LNCAP (cell line): ENCODE measurements around the gene ZFYVE21.

Experiments used
- TF ChIP-seq, protein P1 (sequence below): fragments of 450-650 bp; IDR thresholded peaks from 2 replicates; pipeline ENCODE4 v1.5.1; 2017; ENCODE audit warnings: mild to moderate bottlenecking

The ZFYVE21 gene

DNA sequence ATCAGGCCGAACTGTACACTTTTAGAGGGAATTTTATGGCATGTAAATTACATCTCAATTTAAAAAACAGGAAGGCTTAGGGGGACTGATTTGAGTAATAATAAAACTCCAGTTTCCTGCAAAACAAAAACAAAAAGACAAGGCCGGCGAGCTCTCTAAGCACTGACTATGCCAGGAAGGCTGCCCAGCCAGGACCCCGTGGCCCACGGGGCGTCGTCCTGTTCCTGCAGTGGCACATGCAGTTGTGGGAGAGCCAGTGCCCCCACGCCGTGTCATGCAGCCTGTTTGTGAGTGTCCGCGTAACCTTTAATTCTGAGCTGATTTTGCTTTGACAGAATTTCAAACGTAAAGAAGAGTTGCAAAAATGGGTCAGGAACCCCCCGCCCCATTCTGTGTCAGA lies 10.9 kb upstream of the ZFYVE21 start:
- TF ChIP-seq, protein P1, sequence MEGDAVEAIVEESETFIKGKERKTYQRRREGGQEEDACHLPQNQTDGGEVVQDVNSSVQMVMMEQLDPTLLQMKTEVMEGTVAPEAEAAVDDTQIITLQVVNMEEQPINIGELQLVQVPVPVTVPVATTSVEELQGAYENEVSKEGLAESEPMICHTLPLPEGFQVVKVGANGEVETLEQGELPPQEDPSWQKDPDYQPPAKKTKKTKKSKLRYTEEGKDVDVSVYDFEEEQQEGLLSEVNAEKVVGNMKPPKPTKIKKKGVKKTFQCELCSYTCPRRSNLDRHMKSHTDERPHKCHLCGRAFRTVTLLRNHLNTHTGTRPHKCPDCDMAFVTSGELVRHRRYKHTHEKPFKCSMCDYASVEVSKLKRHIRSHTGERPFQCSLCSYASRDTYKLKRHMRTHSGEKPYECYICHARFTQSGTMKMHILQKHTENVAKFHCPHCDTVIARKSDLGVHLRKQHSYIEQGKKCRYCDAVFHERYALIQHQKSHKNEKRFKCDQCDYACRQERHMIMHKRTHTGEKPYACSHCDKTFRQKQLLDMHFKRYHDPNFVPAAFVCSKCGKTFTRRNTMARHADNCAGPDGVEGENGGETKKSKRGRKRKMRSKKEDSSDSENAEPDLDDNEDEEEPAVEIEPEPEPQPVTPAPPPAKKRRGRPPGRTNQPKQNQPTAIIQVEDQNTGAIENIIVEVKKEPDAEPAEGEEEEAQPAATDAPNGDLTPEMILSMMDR = no peak

GRCh38 chr14:103705118-103705503 lies 10.5 kb upstream of the ZFYVE21 start:
- TF ChIP-seq, protein P1 = no peak

GRCh38 chr14:103705504-103706284 lies 9.9 kb upstream of the ZFYVE21 start:
- TF ChIP-seq, protein P1 = no peak

DNA sequence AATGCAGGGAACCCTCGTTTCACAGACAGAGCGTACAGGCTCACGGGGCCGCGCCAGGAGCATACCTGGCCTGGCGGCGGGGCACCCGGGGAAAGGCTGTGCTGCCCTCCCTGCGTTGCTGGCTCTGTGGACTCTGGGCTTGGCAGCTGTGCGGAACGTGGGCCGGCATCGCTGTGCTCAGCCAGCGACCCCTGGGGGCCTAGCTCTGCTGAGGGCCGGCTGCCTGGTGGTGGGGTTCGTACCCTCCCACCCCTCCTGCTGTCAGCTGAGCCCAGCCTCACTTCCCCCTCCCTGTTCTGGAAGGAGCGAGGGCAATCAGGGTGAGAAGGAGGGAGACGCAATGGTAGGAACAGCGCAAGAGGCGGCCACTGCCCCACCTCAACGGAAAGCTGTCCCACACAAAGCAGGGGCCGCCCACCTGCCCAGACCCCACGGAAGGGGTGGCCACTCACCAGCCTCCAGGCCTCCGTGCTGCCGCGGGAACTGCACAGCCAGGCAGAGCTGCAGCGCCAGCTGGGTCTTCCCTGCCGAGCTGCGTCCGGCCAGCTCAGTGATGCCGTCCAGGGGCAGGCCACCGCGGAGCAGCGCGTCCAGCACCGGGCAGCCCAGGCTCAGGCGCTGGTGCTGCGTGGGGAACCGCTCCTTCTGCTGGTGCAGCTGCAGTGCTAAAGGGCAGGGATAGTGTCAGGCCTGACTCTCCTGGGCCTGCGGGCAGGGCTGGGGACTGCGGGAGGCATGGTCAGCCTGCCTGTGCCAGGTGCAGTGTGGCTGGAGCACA lies 8.9 kb upstream of the ZFYVE21 start:
- TF ChIP-seq, protein P1 = no peak

DNA sequence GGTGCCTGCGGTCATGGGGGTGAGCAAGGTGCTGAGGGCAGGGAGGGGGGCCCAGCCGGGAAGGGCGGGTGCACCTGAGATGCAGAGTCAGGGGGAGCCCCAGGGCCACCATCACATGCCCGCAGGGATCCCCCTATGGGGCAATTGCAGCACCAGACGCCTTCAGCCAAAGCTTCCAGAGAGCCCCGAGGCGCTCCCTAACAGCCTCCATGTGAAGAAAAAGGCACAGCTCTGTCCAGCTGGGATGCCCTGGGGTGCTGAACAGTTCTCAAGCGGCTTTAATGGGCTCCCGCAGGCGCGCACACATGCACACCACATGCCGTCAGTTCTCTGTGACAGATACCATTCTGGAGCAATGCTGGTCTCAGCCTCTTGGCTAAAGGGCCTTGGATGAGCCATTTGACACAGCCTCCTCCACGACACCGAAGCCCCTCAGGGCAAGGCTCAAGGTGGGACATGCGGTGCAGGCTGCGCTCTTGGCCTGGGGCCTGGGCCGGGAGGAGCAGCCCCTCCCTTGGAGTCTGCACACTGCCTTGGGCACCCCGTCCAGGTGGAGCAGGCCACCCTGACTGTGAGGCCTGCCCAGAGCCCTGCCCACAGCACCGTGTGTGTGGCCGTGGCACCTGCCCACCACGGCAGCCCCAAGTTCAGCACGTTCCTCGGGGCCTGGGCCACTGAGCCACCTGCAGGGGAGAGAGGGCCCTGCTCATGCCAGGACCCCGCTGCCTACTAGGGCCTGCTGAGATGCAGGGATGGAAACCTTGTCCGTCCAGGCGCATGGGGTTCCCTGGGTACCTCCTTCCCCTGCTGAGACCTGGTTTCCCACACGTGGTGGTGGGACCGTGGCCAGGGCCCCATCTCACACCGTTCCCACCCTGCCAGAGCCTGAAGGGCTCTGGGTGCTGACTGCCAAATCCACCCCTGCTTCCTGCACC lies 8.0 kb upstream of the ZFYVE21 start:
- TF ChIP-seq, protein P1 = no peak

DNA sequence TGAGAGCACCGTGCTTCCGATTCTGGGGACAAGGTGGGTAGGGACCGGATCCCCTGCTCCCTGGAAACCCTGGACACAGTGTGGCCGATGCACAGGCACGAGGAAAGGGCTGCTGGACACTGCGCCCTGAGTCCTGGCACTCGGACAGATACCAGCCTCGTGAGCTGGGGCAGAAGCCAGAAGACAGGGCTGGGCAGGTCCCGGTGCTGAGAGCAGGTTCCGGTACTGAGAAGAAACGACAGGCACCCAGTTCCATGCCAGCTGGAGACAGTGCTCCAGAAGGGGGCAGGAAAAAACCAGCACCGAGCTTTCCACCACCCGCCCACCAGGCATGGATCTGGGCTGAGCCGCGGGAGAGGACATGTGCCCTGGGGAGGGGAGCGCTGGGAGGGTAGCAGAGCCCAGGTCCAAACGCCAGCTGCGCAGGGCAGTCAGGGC lies 6.8 kb upstream of the ZFYVE21 start:
- TF ChIP-seq, protein P1 = no peak

- TF ChIP-seq, protein P1 = no peak
Measured at GRCh38 chr14:103709814-103710213, 5.8 kb upstream of the ZFYVE21 start.
